ENCODE measurements around the gene PLK5. TPM values are rescaled to one million over a fixed set of nuclear protein-coding genes. Genes with fewer than 3 reads are reported as not detected.
"Not testable (repeated sequence)": the region's sequence is repeated elsewhere in the genome, so short reads cannot be mapped to it uniquely, and the experiment has no call there.

The PLK5 gene
- polyA plus RNA-seq, 1 of the 3 experiments (the other 2 are of a cell fraction) = not detected

DNA sequence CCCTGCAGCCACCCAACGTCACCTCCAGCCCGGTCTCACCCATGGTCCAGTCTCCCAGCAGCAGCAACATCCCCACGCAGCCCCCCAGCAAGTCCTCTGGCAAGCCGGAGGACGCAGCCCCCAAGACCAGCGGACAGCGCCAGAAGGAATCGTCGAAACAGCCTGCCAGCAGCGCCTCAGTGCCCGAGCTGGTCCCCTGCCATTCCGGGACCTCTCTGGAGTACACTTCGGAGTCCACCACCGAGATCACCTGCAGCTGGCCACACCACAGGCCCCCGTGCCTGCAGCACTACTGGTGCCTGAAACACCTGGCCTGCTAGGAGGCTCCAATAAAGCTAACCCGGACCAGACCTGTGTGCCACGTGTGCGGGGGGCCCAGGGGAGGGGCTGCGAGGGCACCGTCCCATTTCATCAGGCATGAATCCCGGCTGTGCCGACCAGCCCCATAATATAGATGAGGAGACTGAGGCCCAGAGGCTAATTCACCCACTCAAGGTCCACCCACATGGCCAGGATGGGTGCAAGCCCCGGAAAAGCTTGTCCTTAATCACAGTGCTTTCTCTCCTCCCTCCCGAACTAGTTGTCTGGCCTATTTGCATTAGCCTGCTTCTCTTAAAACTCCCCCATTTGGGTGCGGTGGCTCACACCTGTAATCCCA lies 26.2 kb upstream of the PLK5 start:
- Histone ChIP-seq H3K4me3 (ENCODE audit: low read depth in 2 of 2, low read length in 1 of 2) (no peak overlapping the region), H3K9me2 (no peaks in the 10 kb centered on the region), H4K20me1 (ENCODE audit: insufficient read depth) (no peaks in the 10 kb centered on the region), H3K4me2 (no peak overlapping the region), H3K9ac (no peak overlapping the region), H3F3A (replicated peaks; ENCODE audit: insufficient read depth) (peaks cover 8% of the 10 kb centered on the region), H2AFZ (ENCODE audit: low read depth) (no peak overlapping the region), H3K9me3 (no peaks in the 10 kb centered on the region), H3K79me2 (ENCODE audit: insufficient read depth) (no peaks in the 10 kb centered on the region), H3K27me3 (ENCODE audit: insufficient read depth) (no peaks in the 10 kb centered on the region), H3K36me3 (replicated peaks in 1 of 2; ENCODE audit: control insufficient read depth in 1 of 2, insufficient read depth in 2 of 2, low read length in 1 of 2) (no peaks in the 10 kb centered on the region), H3K4me1 (ENCODE audit: control insufficient read depth in 1 of 2, insufficient read depth in 2 of 2, low read depth in 1 of 2, low read length in 1 of 2) (peaks cover 0 to 3% of the 10 kb centered on the region in 2 experiments; a peak in 1 of 4 replicates), H3K27ac (ENCODE audit: low read depth in 2 of 2, low read length in 1 of 2) (no peak overlapping the region)
- CTCF ChIA-PET = no interaction called here
- no peak for DNase-seq
- WGBS (ENCODE audit: low lambda C conversion rate) = 77% methylated on average over 4 of the region's 25 CpGs
- POLR2A ChIA-PET = no interaction called here
- TF ChIP-seq, protein P1, sequence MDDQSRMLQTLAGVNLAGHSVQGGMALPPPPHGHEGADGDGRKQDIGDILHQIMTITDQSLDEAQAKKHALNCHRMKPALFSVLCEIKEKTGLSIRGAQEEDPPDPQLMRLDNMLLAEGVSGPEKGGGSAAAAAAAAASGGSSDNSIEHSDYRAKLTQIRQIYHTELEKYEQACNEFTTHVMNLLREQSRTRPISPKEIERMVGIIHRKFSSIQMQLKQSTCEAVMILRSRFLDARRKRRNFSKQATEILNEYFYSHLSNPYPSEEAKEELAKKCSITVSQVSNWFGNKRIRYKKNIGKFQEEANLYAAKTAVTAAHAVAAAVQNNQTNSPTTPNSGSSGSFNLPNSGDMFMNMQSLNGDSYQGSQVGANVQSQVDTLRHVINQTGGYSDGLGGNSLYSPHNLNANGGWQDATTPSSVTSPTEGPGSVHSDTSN (IDR thresholded peaks at IDR 0.05) = no peak
- TF ChIP-seq GATA2 (CRISPR knock-in tag; IDR thresholded peaks at IDR 0.05) (no peak), NFIC (IDR thresholded peaks at IDR 0.05; ENCODE audit: borderline replicate concordance) (no peak), REST (IDR thresholded peaks at IDR 0.05; ENCODE audit: low read depth, low read length) (no peak), NRF1 (IDR thresholded peaks at IDR 0.05; ENCODE audit: low read depth, low read length) (no peak), TEAD4 (IDR thresholded peaks at IDR 0.05; ENCODE audit: borderline replicate concordance, insufficient read depth) (no peak), EP300 (IDR thresholded peaks at IDR 0.05; ENCODE audit: borderline replicate concordance in 1 of 2, low read depth in 1 of 2, low read length in 1 of 2) (no peak), YY1 (IDR thresholded peaks at IDR 0.05; ENCODE audit: low read depth) (no peak), RXRA (IDR thresholded peaks at IDR 0.05; ENCODE audit: borderline replicate concordance, low read depth) (no peak), RFX5 (IDR thresholded peaks at IDR 0.05; ENCODE audit: low read length) (no peak), RCOR1 (IDR thresholded peaks at IDR 0.05; ENCODE audit: low read length) (no peak), RAD21 (IDR thresholded peaks at IDR 0.05; ENCODE audit: low read length) (no peak), SMC3 (IDR thresholded peaks at IDR 0.05; ENCODE audit: low read depth, low read length) (no peak), GABPA (IDR thresholded peaks at IDR 0.05; ENCODE audit: low read depth) (no peak), EZH2phosphoT487 (IDR thresholded peaks at IDR 0.05; ENCODE audit: borderline replicate concordance, low read depth) (no peak)
- TF ChIP-seq, protein P2, sequence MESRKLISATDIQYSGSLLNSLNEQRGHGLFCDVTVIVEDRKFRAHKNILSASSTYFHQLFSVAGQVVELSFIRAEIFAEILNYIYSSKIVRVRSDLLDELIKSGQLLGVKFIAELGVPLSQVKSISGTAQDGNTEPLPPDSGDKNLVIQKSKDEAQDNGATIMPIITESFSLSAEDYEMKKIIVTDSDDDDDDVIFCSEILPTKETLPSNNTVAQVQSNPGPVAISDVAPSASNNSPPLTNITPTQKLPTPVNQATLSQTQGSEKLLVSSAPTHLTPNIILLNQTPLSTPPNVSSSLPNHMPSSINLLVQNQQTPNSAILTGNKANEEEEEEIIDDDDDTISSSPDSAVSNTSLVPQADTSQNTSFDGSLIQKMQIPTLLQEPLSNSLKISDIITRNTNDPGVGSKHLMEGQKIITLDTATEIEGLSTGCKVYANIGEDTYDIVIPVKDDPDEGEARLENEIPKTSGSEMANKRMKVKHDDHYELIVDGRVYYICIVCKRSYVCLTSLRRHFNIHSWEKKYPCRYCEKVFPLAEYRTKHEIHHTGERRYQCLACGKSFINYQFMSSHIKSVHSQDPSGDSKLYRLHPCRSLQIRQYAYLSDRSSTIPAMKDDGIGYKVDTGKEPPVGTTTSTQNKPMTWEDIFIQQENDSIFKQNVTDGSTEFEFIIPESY (IDR thresholded peaks at IDR 0.05; ENCODE audit: borderline replicate concordance, low read depth) = no peak
- TF ChIP-seq, protein P3, sequence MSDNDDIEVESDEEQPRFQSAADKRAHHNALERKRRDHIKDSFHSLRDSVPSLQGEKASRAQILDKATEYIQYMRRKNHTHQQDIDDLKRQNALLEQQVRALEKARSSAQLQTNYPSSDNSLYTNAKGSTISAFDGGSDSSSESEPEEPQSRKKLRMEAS (IDR thresholded peaks at IDR 0.05; ENCODE audit: low read depth) = no peak

GRCh38 chr19:1499231-1499630 lies 24.6 kb upstream of the PLK5 start:
- H3K79me2 ChIP-seq (ENCODE audit: insufficient read depth); H3K4me2 ChIP-seq; H3K27me3 ChIP-seq (ENCODE audit: insufficient read depth); H3K27ac ChIP-seq (ENCODE audit: low read depth in 2 of 2, low read length in 1 of 2); H3K4me3 ChIP-seq (ENCODE audit: low read depth in 2 of 2, low read length in 1 of 2); H3K4me1 ChIP-seq (ENCODE audit: control insufficient read depth in 1 of 2, insufficient read depth in 2 of 2, low read depth in 1 of 2, low read length in 1 of 2); H3F3A ChIP-seq (replicated peaks; ENCODE audit: insufficient read depth); H4K20me1 ChIP-seq (ENCODE audit: insufficient read depth); H3K36me3 ChIP-seq (replicated peaks in 1 of 2; ENCODE audit: control insufficient read depth in 1 of 2, insufficient read depth in 2 of 2, low read length in 1 of 2); H3K9me2 ChIP-seq; H3K9me3 ChIP-seq; CTCF ChIA-PET; POLR2A ChIA-PET; H3K9ac ChIP-seq; DNase-seq; H2AFZ ChIP-seq (ENCODE audit: low read depth): not testable (repeated sequence)
- WGBS (ENCODE audit: low lambda C conversion rate) = 40% methylated on average over 1 of the region's 34 CpGs

Data from SK-N-SH (cell line).